Peyer's patch (tissue), 4 donors: ENCODE measurements around the gene UBE2E1.

Source experiments
- CTCF ChIP-seq, 6 experiments: fragments of 450-650 bp in 4 of 6; fragments of 200-600 bp in 2 of 6; sonication (generic) in 1 of 6; IDR thresholded peaks; one replicate each; pipeline ENCODE4 v1.5.1; 2017 to 2019; ENCODE audit warnings: antibody characterized with exemption in 6 of 6, mild to moderate bottlenecking in 3 of 6, moderate library complexity in 1 of 6
- POLR2A ChIP-seq, 2 donors: fragments of 450-650 bp; IDR thresholded peaks; one replicate each; pipeline ENCODE4 v1.5.1; 2017; ENCODE audit warnings: antibody characterized with exemption in 2 of 2, mild to moderate bottlenecking in 2 of 2, moderate library complexity in 2 of 2

GRCh38 chr3:23916886-23917678, 111.3 kb downstream of the UBE2E1 start, which contains the start of the genes NKIRAS1 and RPL15:
- TF ChIP-seq POLR2A (IDR thresholded peaks at IDR 0.05) (peak; percentile 92 to 96), CTCF (IDR thresholded peaks at IDR 0.05) (peak; percentile 35 to 88 (median 75))
